GM18951 (cell line): ENCODE data around the gene TNS1.

Experiments
- POLR2A ChIP-seq: IDR thresholded peaks from 4 replicates; pipeline ENCODE4 v1.6.1; 2011; ENCODE audit warnings: mild to moderate bottlenecking; ENCODE audit not compliant: insufficient read length, insufficient read depth; ENCODE audit errors: extremely low read depth
- in situ Hi-C: fragments of 300-500 bp; cut with MboI; formaldehyde crosslinking; loops from one replicate; pipeline ENCODE4 v1.12.0; 2022; ENCODE audit warnings: low sequenced_read_pairs, mixed read lengths, inconsistent platforms; ENCODE audit not compliant: unreplicated experiment

TNS1 gene

GRCh38 chr2:217916504-217917254 is 86.1 kb downstream of the TNS1 start:
- no peak for TF ChIP-seq POLR2A
- in situ Hi-C loops = no loop called here

GRCh38 chr2:217915706-217916105 is 87.1 kb downstream of the TNS1 start:
- in situ Hi-C loops = no loop called here
- TF ChIP-seq POLR2A = no peak

GRCh38 chr2:217914878-217915277 is 87.9 kb downstream of the TNS1 start:
- in situ Hi-C loops = no loop called here
- no peak for TF ChIP-seq POLR2A

- TF ChIP-seq POLR2A = no peak
- in situ Hi-C loops = no loop called here
These were observed 88.7 kb downstream of the TNS1 start for GRCh38 chr2:217914078-217914477.

- TF ChIP-seq POLR2A = no peak
- in situ Hi-C loops = no loop called here
These were observed 89.4 kb downstream of the TNS1 start for GRCh38 chr2:217913436-217913835.

- no peak for TF ChIP-seq POLR2A
- in situ Hi-C loops = no loop called here
These were observed 90.4 kb downstream of the TNS1 start for GRCh38 chr2:217912098-217913024.

GRCh38 chr2:217911283-217912097 is 91.3 kb downstream of the TNS1 start:
- TF ChIP-seq POLR2A = no peak
- in situ Hi-C loops = no loop called here

- TF ChIP-seq POLR2A = no peak
These were observed 92.0 kb downstream of the TNS1 start for GRCh38 chr2:217910875-217911212.

GRCh38 chr2:217909156-217909820 is 93.5 kb downstream of the TNS1 start:
- no peak for TF ChIP-seq POLR2A

More at GRCh38 chr2:217910875-217911212, 92.0 kb downstream of the TNS1 start:
- in situ Hi-C loops = no loop called here

GRCh38 chr2:217908544-217908943 is 94.3 kb downstream of the TNS1 start:
- in situ Hi-C loops = no loop called here
- TF ChIP-seq POLR2A = no peak

More at GRCh38 chr2:217909156-217909820, 93.5 kb downstream of the TNS1 start:
- in situ Hi-C loops = no loop called here

- in situ Hi-C loops = no loop called here
- no peak for TF ChIP-seq POLR2A
These were observed 95.5 kb downstream of the TNS1 start for GRCh38 chr2:217907266-217907665.

GRCh38 chr2:217906798-217907197 is 96.0 kb downstream of the TNS1 start:
- in situ Hi-C loops = no loop called here
- no peak for TF ChIP-seq POLR2A

GRCh38 chr2:217905896-217906295 is 96.9 kb downstream of the TNS1 start:
- in situ Hi-C loops = no loop called here

GRCh38 chr2:217905395-217905794 is 97.4 kb downstream of the TNS1 start:
- TF ChIP-seq POLR2A = no peak
- in situ Hi-C loops = no loop called here

More at GRCh38 chr2:217905896-217906295, 96.9 kb downstream of the TNS1 start:
- no peak for TF ChIP-seq POLR2A
